Choroid plexus epithelial cell (primary cell): ENCODE results near the gene UQCRH.

Source experiments
- DNase-seq: peaks from one replicate; pipeline ENCODE4 v3.0.0-alpha.2; 2010; ENCODE audit warnings: low read depth
- H3K4me3 ChIP-seq: 2 replicates; pipeline ENCODE4 v1.5.1; 2011; ENCODE audit warnings: low read depth, mild to moderate bottlenecking, control low read depth, low read length, moderate library complexity
- CTCF ChIP-seq: conservative IDR thresholded peaks from 2 replicates; pipeline ENCODE4 v1.5.1; 2011; ENCODE audit warnings: low read depth, mild to moderate bottlenecking, control low read depth, inconsistent platforms, low read length, moderate library complexity

UQCRH gene

DNA sequence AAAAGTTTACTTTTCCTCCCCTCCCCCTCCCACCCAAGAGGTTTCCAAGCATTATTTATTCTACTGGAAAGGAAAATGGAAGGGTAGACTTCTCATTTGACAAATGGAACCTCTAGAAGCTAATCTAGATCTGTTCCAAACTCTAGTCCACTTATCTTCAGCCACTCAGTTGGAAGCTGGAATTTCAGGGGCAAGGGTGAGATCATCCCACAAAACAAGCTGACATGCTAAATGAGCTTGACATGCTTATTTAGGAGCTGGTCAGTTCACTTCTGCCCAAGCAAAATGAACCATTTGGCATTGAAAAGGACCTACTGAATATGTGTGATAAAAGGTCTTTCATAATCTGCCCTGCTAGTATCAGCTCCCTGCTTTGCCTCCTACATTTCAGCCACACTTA is 5.1 kb upstream of the UQCRH start:
- H3K4me3 ChIP-seq = no peak overlapping the region

GRCh38 chr1:46300673-46301405 is 2.7 kb upstream of the UQCRH start:
- TF ChIP-seq CTCF = no peak
- H3K4me3 ChIP-seq = peak overlapping the region; percentile 72
- DNase-seq = peak; percentile 54

More for the DNA sequence above, 5.1 kb upstream of the UQCRH start:
- DNase-seq = no peak
- TF ChIP-seq CTCF = no peak

GRCh38 chr1:46301406-46301807 is 2.1 kb upstream of the UQCRH start:
- no peak for DNase-seq
- H3K4me3 ChIP-seq = peak overlapping the region; percentile 72
- TF ChIP-seq CTCF = no peak

- H3K4me3 ChIP-seq = peak overlapping the region; percentile 72
- DNase-seq = peak; percentile 70
- no peak for TF ChIP-seq CTCF
Observed at GRCh38 chr1:46301808-46302640, 1.5 kb upstream of the UQCRH start.

GRCh38 chr1:46302641-46303037 is 859 bp upstream of the UQCRH start:
- peak; percentile 33 for DNase-seq
- TF ChIP-seq CTCF = no peak
- peak overlapping the region; percentile 72 for H3K4me3 ChIP-seq

DNA sequence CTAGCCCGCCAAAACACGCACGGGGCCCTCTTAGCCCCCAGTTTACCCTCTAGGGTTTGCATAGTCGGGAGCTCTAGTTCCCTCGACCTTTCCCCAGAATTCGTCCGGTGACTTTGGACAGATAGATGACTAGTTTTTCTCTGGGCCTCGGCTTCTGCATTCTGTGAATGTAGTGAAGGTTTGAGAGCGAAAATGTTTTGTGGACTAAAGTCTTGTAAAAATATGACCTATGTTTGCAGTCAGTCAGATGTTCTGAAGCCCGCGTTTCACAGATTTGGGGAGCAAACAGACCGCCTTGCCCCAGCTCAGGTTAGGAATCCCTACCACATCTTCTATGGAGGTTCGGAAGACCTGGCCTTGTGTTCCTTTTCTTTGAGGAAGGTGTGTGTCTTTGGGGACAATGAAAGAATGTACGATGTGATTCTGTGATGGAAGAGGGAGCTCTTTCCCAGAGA is 401 bp downstream of the UQCRH start:
- H3K4me3 ChIP-seq = peak overlapping the region; percentile 72
- no peak for TF ChIP-seq CTCF
- peak; percentile 20 for DNase-seq

- no peak overlapping the region for H3K4me3 ChIP-seq
- no peak for DNase-seq
- no peak for TF ChIP-seq CTCF
Observed at GRCh38 chr1:46306159-46306530, 2.6 kb downstream of the UQCRH start.
